ENCODE results near the gene PMEL. TPM values are rescaled to one million over a fixed set of nuclear protein-coding genes. Genes with fewer than 3 reads are reported as not detected.
A peak's percentile ranks its signal among the peaks of the same experiment; 100 is the strongest.

PMEL gene
- total and polyA plus RNA-seq, 9 of the 15 experiments (the other 6 are each of a cell fraction or from before 2014, with no cell fraction given) = 0.36 to 2.0 (median 0.98) TPM

DNA sequence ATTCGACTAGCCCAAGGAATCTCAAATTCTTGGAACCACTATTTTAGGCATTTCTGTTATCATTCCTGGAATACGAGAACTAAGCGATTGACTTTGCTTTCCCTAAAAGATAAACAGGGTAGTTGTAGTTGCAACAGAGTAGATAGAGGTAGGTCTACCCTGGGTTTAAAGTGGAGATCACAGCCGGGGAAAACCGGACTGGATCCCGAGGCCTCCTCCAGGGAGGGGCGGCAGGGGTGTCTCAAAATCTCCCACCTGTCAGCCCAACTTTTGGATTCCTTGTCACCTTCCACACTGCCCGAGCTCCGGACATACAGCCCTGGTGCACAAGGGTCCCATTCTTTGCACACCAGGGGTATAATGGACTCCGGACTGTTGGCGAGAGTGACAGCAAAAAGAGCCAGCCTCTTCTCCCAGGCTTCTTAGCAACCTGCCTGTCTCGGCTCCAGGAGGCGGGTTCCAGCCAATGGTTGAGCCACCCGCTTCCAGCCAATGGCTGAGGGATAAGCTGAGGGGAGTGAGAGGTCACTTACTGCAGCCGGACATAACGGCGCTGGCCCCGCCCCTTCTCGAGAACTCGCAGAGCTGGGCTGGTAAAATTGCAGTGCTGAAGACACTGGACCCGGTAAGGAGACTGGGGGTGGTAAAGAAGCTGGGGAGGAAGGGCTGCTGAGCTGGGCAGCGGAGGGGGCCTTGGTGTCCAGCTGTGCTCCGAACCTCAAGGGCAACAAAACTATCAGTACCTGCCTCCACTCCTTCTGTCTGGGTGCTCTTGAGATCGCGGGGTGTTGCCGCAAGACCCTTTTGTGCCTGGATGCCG lies 31.1 kb upstream of the PMEL start, which contains the start of gene SUOX (continued):
- no peak for TF ChIP-seq SMARCC2 (IDR thresholded peaks at IDR 0.05; ENCODE audit: low read depth)
- TF ChIP-seq, protein P1, sequence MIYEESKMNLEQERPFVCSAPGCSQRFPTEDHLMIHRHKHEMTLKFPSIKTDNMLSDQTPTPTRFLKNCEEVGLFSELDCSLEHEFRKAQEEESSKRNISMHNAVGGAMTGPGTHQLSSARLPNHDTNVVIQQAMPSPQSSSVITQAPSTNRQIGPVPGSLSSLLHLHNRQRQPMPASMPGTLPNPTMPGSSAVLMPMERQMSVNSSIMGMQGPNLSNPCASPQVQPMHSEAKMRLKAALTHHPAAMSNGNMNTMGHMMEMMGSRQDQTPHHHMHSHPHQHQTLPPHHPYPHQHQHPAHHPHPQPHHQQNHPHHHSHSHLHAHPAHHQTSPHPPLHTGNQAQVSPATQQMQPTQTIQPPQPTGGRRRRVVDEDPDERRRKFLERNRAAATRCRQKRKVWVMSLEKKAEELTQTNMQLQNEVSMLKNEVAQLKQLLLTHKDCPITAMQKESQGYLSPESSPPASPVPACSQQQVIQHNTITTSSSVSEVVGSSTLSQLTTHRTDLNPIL (CRISPR knock-in tag; IDR thresholded peaks at IDR 0.05) = no peak
- TF ChIP-seq SIN3B (IDR thresholded peaks at IDR 0.05; ENCODE audit: low read depth) = peak; percentile 42; the same call in 1 of the 2 replicates
- TF ChIP-seq, protein P2, sequence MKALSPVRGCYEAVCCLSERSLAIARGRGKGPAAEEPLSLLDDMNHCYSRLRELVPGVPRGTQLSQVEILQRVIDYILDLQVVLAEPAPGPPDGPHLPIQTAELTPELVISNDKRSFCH (CRISPR knock-in tag; IDR thresholded peaks at IDR 0.05) = no peak
- TF ChIP-seq, protein P2 (tag; IDR thresholded peaks at IDR 0.05) = no peak
- TF ChIP-seq, protein P3, sequence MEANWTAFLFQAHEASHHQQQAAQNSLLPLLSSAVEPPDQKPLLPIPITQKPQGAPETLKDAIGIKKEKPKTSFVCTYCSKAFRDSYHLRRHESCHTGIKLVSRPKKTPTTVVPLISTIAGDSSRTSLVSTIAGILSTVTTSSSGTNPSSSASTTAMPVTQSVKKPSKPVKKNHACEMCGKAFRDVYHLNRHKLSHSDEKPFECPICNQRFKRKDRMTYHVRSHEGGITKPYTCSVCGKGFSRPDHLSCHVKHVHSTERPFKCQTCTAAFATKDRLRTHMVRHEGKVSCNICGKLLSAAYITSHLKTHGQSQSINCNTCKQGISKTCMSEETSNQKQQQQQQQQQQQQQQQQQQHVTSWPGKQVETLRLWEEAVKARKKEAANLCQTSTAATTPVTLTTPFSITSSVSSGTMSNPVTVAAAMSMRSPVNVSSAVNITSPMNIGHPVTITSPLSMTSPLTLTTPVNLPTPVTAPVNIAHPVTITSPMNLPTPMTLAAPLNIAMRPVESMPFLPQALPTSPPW (CRISPR knock-in tag; IDR thresholded peaks at IDR 0.05) = peak; percentile 17; the same call in 1 of the 2 replicates
- no peak for TF ChIP-seq BACH1 (tag; IDR thresholded peaks at IDR 0.05)
- TF ChIP-seq, protein P4, sequence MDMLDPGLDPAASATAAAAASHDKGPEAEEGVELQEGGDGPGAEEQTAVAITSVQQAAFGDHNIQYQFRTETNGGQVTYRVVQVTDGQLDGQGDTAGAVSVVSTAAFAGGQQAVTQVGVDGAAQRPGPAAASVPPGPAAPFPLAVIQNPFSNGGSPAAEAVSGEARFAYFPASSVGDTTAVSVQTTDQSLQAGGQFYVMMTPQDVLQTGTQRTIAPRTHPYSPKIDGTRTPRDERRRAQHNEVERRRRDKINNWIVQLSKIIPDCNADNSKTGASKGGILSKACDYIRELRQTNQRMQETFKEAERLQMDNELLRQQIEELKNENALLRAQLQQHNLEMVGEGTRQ (CRISPR knock-in tag; IDR thresholded peaks at IDR 0.05) = no peak
- no peak for TF ChIP-seq ZNF324 (CRISPR knock-in tag; IDR thresholded peaks at IDR 0.05)
- TF ChIP-seq BRD4 (IDR thresholded peaks at IDR 0.05) = no peak
- TF ChIP-seq, protein P5, sequence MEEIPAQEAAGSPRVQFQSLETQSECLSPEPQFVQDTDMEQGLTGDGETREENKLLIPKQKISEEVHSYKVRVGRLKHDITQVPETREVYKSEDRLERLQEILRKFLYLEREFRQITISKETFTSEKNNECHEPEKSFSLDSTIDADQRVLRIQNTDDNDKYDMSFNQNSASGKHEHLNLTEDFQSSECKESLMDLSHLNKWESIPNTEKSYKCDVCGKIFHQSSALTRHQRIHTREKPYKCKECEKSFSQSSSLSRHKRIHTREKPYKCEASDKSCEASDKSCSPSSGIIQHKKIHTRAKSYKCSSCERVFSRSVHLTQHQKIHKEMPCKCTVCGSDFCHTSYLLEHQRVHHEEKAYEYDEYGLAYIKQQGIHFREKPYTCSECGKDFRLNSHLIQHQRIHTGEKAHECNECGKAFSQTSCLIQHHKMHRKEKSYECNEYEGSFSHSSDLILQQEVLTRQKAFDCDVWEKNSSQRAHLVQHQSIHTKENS (CRISPR knock-in tag; IDR thresholded peaks at IDR 0.05) = no peak
- TF ChIP-seq ZNF316 (IDR thresholded peaks at IDR 0.05) = no peak
- TF ChIP-seq ARNT (IDR thresholded peaks at IDR 0.05) = no peak
- TF ChIP-seq ZKSCAN8 (CRISPR knock-in tag; IDR thresholded peaks at IDR 0.05) = no peak
- TF ChIP-seq, protein P6, sequence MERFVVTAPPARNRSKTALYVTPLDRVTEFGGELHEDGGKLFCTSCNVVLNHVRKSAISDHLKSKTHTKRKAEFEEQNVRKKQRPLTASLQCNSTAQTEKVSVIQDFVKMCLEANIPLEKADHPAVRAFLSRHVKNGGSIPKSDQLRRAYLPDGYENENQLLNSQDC (CRISPR knock-in tag; IDR thresholded peaks at IDR 0.05) = no peak
- 0 out of 2 replicates have a peak, but pooled peaks have one; percentile 31 for TF ChIP-seq HDAC2 (IDR thresholded peaks at IDR 0.05)
- TF ChIP-seq DNMT1 (IDR thresholded peaks at IDR 0.05) = no peak
- no peak for TF ChIP-seq SREBF1 (IDR thresholded peaks at IDR 0.05; ENCODE audit: borderline replicate concordance, low read depth, low read length)
- no peak for TF ChIP-seq SAFB (IDR thresholded peaks at IDR 0.05; ENCODE audit: borderline replicate concordance, low read depth, low read length)
- peak; percentile 58 for TF ChIP-seq POLR2B (IDR thresholded peaks at IDR 0.05; ENCODE audit: low read depth, partially characterized antibody)
- TF ChIP-seq, protein P7, sequence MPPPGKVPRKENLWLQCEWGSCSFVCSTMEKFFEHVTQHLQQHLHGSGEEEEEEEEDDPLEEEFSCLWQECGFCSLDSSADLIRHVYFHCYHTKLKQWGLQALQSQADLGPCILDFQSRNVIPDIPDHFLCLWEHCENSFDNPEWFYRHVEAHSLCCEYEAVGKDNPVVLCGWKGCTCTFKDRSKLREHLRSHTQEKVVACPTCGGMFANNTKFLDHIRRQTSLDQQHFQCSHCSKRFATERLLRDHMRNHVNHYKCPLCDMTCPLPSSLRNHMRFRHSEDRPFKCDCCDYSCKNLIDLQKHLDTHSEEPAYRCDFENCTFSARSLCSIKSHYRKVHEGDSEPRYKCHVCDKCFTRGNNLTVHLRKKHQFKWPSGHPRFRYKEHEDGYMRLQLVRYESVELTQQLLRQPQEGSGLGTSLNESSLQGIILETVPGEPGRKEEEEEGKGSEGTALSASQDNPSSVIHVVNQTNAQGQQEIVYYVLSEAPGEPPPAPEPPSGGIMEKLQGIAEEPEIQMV (tag; conservative IDR thresholded peaks at IDR 0.05; ENCODE audit: low read depth) = no peak
